Measurements from ENCODE around the gene PAFAH2.

DNA sequence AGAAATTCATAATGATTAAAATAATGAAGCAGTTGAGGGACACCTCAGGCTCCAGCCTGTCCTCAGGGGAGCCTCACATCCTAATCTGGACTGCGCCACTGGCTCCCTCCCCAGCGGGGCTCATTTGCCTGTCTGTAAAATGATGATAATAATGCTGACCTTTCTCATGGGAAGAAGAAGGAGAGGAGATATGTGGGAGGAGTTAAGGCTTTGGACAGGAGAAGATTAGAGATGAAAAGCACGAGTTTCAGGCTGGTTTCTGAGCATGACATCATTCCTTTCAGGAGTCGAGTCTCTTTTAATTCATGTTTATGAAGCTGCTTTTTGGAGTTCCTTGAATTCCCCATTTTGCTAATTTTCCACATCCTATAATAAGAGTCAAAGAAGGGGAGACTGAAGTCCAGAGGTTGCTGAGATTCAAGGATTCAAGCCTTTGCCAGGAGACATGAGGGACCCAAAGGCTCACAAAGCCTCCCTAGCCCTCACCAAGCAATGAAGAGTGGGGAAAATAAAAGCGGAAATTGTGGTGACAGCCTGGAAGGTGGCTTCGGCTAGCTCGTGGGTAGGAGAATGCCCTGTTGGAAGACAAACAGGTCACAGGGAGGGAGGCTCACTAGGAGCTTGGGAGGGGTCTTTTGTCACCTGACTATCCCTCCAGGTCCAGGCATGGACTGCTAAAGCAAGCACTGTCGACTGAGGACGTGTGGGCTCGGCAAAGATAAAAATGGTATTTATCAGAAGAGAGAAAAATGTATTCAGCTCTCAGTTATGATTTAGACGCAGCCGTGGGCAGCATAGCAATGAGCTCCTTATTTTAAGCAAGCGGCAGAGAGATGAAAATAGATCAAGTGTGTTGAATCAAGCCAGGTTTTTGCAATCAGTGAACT, 64.1 kb downstream of the PAFAH2 start:
- TF ChIP-seq, protein P1, sequence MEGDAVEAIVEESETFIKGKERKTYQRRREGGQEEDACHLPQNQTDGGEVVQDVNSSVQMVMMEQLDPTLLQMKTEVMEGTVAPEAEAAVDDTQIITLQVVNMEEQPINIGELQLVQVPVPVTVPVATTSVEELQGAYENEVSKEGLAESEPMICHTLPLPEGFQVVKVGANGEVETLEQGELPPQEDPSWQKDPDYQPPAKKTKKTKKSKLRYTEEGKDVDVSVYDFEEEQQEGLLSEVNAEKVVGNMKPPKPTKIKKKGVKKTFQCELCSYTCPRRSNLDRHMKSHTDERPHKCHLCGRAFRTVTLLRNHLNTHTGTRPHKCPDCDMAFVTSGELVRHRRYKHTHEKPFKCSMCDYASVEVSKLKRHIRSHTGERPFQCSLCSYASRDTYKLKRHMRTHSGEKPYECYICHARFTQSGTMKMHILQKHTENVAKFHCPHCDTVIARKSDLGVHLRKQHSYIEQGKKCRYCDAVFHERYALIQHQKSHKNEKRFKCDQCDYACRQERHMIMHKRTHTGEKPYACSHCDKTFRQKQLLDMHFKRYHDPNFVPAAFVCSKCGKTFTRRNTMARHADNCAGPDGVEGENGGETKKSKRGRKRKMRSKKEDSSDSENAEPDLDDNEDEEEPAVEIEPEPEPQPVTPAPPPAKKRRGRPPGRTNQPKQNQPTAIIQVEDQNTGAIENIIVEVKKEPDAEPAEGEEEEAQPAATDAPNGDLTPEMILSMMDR (conservative IDR thresholded peaks at IDR 0.05): no peak
- TF ChIP-seq ZFX (IDR thresholded peaks at IDR 0.05): no peak

All from C4-2B (cell line).